ENCODE data around the gene KIF11. TPM values are rescaled to one million over a fixed set of nuclear protein-coding genes. Genes with fewer than 3 reads are reported as not detected.

Gene KIF11
- 18.7 and 20.8 TPM in 2 replicates for total RNA-seq

GRCh38 chr10:92592761-92593618, at the start of gene KIF11:
TSS of gene KIF11 (plus strand) at chr10:92593130. CDS start at chr10:92593376, 246 bp downstream.

GRCh38 chr10:92573798-92574547, 19.0 kb upstream of the KIF11 start, which contains the start of gene IDE:
TSS of gene IDE (minus strand) at chr10:92574093. CDS start at chr10:92574019, 74 bp downstream.

GRCh38 chr10:92689663-92690210, 96.8 kb downstream of the KIF11 start, which contains the start of gene HHEX:
TSS of gene HHEX (plus strand) at chr10:92689955. CDS start at chr10:92689987, 32 bp downstream.

Other genes starting within 250 kb of the KIF11 start
- gene IDE, start 19.0 kb upstream of the KIF11 start, total RNA-seq, result 20.5 and 23.9 TPM in 2 replicates
- 0.63 TPM in 1 of 2 replicates, not detected in the other for gene HHEX, start 96.8 kb downstream of the KIF11 start, total RNA-seq